SHP77 treated with DMSO at 0.1 percent for 48 hours (cell line): Measurements from ENCODE around the gene COPZ1.

ENCODE experiments used
- DNase-seq: peaks from one replicate; lab custom pipeline; 2025; lab: John Stamatoyannopoulos, UW

The COPZ1 gene

GRCh38 chr12:54394986-54395385, 70.1 kb downstream of the COPZ1 start:
- DNase-seq, result no peak

- DNase-seq, result no peak
These were observed 70.6 kb downstream of the COPZ1 start for GRCh38 chr12:54395545-54395944.

GRCh38 chr12:54397157-54397556, 72.2 kb downstream of the COPZ1 start:
- DNase-seq, result no peak

GRCh38 chr12:54398218-54398617, 73.3 kb downstream of the COPZ1 start:
- no peak for DNase-seq

- DNase-seq, result peak; percentile 22
These were observed 74.3 kb downstream of the COPZ1 start for GRCh38 chr12:54398995-54399793.

- no peak for DNase-seq
These were observed 76.2 kb downstream of the COPZ1 start for GRCh38 chr12:54401119-54401518.
